ENCODE results near the gene ATP5MC2.

The ATP5MC2 gene

GRCh38 chr12:53618275-53618674 lies 57.6 kb downstream of the ATP5MC2 start:
- in situ Hi-C loops (cut with MboI; ENCODE audit: low sequenced_read_pairs): no loop called here

GRCh38 chr12:53617700-53618099 lies 58.2 kb downstream of the ATP5MC2 start:
- in situ Hi-C loops (cut with MboI; ENCODE audit: low sequenced_read_pairs): no loop called here

- in situ Hi-C loops (cut with MboI; ENCODE audit: low sequenced_read_pairs): no loop called here
Measured at GRCh38 chr12:53616950-53617349, 58.9 kb downstream of the ATP5MC2 start.
